Activated B cell treated with CpG ODN at 0.5 μM for 24 hours (primary cell): Measurements from ENCODE around the gene PHF23. TPM values are rescaled to one million over a fixed set of nuclear protein-coding genes. Genes with fewer than 3 reads are reported as not detected.

Experiments used
- ATAC-seq: fragments of 200-7000 bp; cut with Tn5 transposase; one replicate; pipeline ENCODE4 v1.10.0; 2021; ENCODE audit warnings: low read depth, mild to moderate bottlenecking, moderate library complexity
- CTCF ChIA-PET: fragments of 350-600 bp; sonication (Branson Sonifier 250); formaldehyde crosslinking; loops from one replicate; lab custom pipeline; 2021; ENCODE audit warnings: antibody characterized with exemption; lab: Charles Lee
- POLR2A ChIA-PET: fragments of 350-600 bp; sonication (Branson Sonifier 250); formaldehyde crosslinking; loops from one replicate; lab custom pipeline; 2021; ENCODE audit warnings: antibody characterized with exemption; lab: Charles Lee
- DNase-seq: peaks from one replicate; pipeline ENCODE4 v3.0.0; 2022
- H3K27ac Mint-ChIP-seq: one replicate; pipeline ENCODE4 v1.8.0; 2020; ENCODE audit warnings: mixed read lengths
- H3K27me3 Mint-ChIP-seq: one replicate; pipeline ENCODE4 v1.8.0; 2021; ENCODE audit warnings: mixed read lengths
- H3K36me3 Mint-ChIP-seq: one replicate; pipeline ENCODE4 v1.8.0; 2021; ENCODE audit warnings: low read depth, mixed read lengths
- H3K4me1 Mint-ChIP-seq: one replicate; pipeline ENCODE4 v1.8.0; 2021; ENCODE audit warnings: mixed read lengths
- H3K4me3 Mint-ChIP-seq: one replicate; pipeline ENCODE4 v1.8.0; 2020; ENCODE audit warnings: mild to moderate bottlenecking, mixed read lengths
- H3K9me3 Mint-ChIP-seq: one replicate; pipeline ENCODE4 v1.8.0; 2020; ENCODE audit warnings: mixed read lengths
- intact Hi-C: fragments of 100-400 bp; cut with micrococcal nuclease; formaldehyde crosslinking; loops from one replicate; pipeline ENCODE4 v1.15.1; 2024
- total RNA-seq: library from RNA; stranded (reverse); gene quantifications from 2 replicates; pipeline ENCODE4 v1.2.3, GENCODE V29; 2022
- TF ChIP-seq, protein P1 (sequence below): fragments of 200-600 bp; IDR thresholded peaks from one replicate; pipeline ENCODE4 v1.8.0; 2022; ENCODE audit warnings: antibody characterized with exemption, mild to moderate bottlenecking

PHF23 gene
- total RNA-seq, 1 donor from 2014 or later, result 46.6 TPM

GRCh38 chr17:7280519-7281073, 41.3 kb upstream of the PHF23 start:
- intact Hi-C loops, result loop anchor here (1.0 to 5.0 kb wide), 14 partner anchors 16 to 408 kb away; partner anchors contain the start of genes EIF5A, ELP5, NEURL4 and POLR2A
- DNase-seq (peak; percentile 82), ATAC-seq (peak; percentile 83)
- Mint-ChIP-seq H3K4me1 (peaks cover 14% of the 10 kb centered on the region), H3K9me3 (no peaks in the 10 kb centered on the region), H3K27me3 (peaks cover 12% of the 10 kb centered on the region), H3K4me3 (peak overlapping the region; percentile 82), H3K27ac (peak overlapping the region; percentile 77), H3K36me3 (no peaks in the 10 kb centered on the region)
- TF ChIP-seq, protein P1, sequence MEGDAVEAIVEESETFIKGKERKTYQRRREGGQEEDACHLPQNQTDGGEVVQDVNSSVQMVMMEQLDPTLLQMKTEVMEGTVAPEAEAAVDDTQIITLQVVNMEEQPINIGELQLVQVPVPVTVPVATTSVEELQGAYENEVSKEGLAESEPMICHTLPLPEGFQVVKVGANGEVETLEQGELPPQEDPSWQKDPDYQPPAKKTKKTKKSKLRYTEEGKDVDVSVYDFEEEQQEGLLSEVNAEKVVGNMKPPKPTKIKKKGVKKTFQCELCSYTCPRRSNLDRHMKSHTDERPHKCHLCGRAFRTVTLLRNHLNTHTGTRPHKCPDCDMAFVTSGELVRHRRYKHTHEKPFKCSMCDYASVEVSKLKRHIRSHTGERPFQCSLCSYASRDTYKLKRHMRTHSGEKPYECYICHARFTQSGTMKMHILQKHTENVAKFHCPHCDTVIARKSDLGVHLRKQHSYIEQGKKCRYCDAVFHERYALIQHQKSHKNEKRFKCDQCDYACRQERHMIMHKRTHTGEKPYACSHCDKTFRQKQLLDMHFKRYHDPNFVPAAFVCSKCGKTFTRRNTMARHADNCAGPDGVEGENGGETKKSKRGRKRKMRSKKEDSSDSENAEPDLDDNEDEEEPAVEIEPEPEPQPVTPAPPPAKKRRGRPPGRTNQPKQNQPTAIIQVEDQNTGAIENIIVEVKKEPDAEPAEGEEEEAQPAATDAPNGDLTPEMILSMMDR, result peak; percentile 42
- ChIA-PET CTCF (interaction anchor here (0.6 to 4.5 kb wide), 12 partner anchors 13 to 235 kb away, joined by 3 to 38 read pairs (median 4); partner anchors contain the start of genes ACAP1 and TMEM102), POLR2A (interaction anchor here (0.5 to 2.2 kb wide), 13 partner anchors 16 to 304 kb away, joined by 3 to 14 read pairs (median 5); partner anchors contain the start of genes GPS2, NEURL4, PHF23 and POLR2A)

DNA sequence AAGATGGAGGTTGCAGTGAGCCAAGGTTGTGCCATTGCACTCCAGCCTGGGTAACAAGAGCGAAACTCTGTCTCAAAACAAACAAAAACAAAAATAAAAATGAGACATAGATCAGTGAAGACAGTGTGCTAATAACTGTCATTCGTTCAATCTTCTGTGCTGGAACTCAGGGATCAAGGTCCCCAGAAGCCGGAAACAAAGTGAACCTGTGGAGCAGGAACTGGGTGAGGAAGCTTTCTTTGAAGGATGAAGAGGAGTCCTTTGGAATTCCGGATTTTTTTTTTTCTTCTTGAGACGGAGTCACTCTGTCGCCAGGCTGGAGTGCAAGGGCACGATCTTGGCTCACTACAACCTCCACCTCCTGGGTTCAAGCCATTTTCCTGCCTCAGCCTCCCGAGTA, 40.2 kb upstream of the PHF23 start:
- CTCF ChIA-PET, result interaction anchor here (0.6 to 1.4 kb wide), 2 partner anchors 12 to 409 kb away, joined by 3 to 4 read pairs; partner anchors contain the start of gene WRAP53
- intact Hi-C loops, result no loop called here
- Mint-ChIP-seq H3K27ac (no peak overlapping the region), H3K27me3 (peaks cover 12% of the 10 kb centered on the region), H3K36me3 (no peaks in the 10 kb centered on the region), H3K4me3 (no peak overlapping the region), H3K9me3 (no peaks in the 10 kb centered on the region), H3K4me1 (peaks cover 14% of the 10 kb centered on the region)
- DNase-seq (no peak), ATAC-seq (no peak)
- POLR2A ChIA-PET, result interaction anchor here (0.7 kb wide), 1 partner anchor 14 kb away, joined by 3 read pairs; no protein-coding TSS in a partner anchor
- TF ChIP-seq, protein P1, result no peak

- Mint-ChIP-seq H3K4me3 (no peak overlapping the region), H3K9me3 (no peaks in the 10 kb centered on the region), H3K27ac (no peak overlapping the region), H3K4me1 (peaks cover 19% of the 10 kb centered on the region), H3K36me3 (no peaks in the 10 kb centered on the region), H3K27me3 (peaks cover 19% of the 10 kb centered on the region)
- ATAC-seq (no peak), DNase-seq (no peak)
- CTCF ChIA-PET, result interaction anchor here (1.1 kb wide), 1 partner anchor 13 kb away, joined by 3 read pairs; no protein-coding TSS in a partner anchor
- intact Hi-C loops, result no loop called here
- POLR2A ChIA-PET, result interaction anchor here (0.6 to 1.5 kb wide), 2 partner anchors 30 to 134 kb away, joined by 3 to 5 read pairs; no protein-coding TSS in a partner anchor
- TF ChIP-seq, protein P1, result no peak
Observed at GRCh38 chr17:7266784-7267183, 27.5 kb upstream of the PHF23 start.

GRCh38 chr17:7263801-7264078, 24.5 kb upstream of the PHF23 start:
- POLR2A ChIA-PET, result interaction anchor here (0.5 to 1.1 kb wide), 2 partner anchors 26 to 32 kb away, joined by 5 read pairs; no protein-coding TSS in a partner anchor
- no peak overlapping the region for H3K27ac Mint-ChIP-seq
- peak overlapping the region; percentile 77 for H3K4me3 Mint-ChIP-seq
- H3K4me1 Mint-ChIP-seq, result peaks cover 29% of the 10 kb centered on the region
- no peaks in the 10 kb centered on the region for H3K9me3 Mint-ChIP-seq
- TF ChIP-seq, protein P1, result no peak
- DNase-seq (no peak), ATAC-seq (no peak)
- peaks cover 7% of the 10 kb centered on the region for H3K36me3 Mint-ChIP-seq
- peaks cover 17% of the 10 kb centered on the region for H3K27me3 Mint-ChIP-seq
- intact Hi-C loops, result loop anchor here (5.0 kb wide), 1 partner anchor 34 kb away; no protein-coding TSS in a partner anchor
- CTCF ChIA-PET, result interaction anchor here (1.0 kb wide), 1 partner anchor 32 kb away, joined by 3 read pairs; no protein-coding TSS in a partner anchor
